OCI-M1 (cell line): ENCODE measurements around the gene VGLL1.

Source experiments
- DNase-seq: peaks from one replicate; lab custom pipeline; 2025; lab: John Stamatoyannopoulos, UW

The VGLL1 gene, protein sequence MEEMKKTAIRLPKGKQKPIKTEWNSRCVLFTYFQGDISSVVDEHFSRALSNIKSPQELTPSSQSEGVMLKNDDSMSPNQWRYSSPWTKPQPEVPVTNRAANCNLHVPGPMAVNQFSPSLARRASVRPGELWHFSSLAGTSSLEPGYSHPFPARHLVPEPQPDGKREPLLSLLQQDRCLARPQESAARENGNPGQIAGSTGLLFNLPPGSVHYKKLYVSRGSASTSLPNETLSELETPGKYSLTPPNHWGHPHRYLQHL

GRCh38 chrX:136531951-136532350 is at the start of gene VGLL1:
Gene VGLL1 (plus strand): TSS chrX:136532215. CDS start chrX:136536021, 3,806 bp downstream.
- DNase-seq, result no peak

- DNase-seq, result no peak
These were observed 44.4 kb upstream of the VGLL1 start, which contains the start of gene BRS3 for GRCh38 chrX:136487647-136488046. Gene BRS3 (plus strand): TSS chrX:136487947. CDS start chrX:136488115, 168 bp downstream.

GRCh38 chrX:136488706-136489105 is 43.3 kb upstream of the VGLL1 start:
- DNase-seq, result peak; percentile 2

DNA sequence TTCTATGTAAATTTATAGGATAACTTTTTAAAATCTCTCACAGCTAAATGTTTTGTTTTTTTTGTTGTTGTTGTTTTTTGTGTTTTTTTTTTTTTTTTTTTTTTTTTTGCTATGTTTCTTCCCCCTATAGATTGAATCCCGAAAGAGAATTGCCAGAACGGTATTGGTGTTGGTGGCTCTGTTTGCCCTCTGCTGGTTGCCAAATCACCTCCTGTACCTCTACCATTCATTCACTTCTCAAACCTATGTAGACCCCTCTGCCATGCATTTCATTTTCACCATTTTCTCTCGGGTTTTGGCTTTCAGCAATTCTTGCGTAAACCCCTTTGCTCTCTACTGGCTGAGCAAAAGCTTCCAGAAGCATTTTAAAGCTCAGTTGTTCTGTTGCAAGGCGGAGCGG is 40.2 kb upstream of the VGLL1 start:
- DNase-seq, result peak; percentile 15

DNA sequence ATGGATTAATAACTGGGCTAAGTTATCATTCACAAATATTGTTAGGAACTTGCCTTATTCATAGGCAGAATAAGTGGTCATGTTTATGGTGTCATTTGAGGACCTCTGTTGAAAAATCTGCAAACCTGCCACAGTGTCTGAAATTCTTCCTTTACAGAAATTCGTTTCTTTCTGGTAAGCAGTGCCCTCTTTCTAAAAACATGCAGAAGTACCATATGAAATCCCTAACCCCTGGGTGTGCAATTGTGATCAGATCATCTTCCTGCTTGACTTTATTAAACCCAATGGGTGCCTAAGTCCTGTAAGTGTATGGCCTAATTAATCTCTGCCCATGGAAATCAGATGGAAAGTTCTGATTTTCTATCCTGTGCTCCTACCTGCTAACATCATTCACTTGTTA is 39.0 kb upstream of the VGLL1 start:
- peak; percentile 36 for DNase-seq

GRCh38 chrX:136495043-136495442 is 37.0 kb upstream of the VGLL1 start:
- peak; percentile 55 for DNase-seq

DNA sequence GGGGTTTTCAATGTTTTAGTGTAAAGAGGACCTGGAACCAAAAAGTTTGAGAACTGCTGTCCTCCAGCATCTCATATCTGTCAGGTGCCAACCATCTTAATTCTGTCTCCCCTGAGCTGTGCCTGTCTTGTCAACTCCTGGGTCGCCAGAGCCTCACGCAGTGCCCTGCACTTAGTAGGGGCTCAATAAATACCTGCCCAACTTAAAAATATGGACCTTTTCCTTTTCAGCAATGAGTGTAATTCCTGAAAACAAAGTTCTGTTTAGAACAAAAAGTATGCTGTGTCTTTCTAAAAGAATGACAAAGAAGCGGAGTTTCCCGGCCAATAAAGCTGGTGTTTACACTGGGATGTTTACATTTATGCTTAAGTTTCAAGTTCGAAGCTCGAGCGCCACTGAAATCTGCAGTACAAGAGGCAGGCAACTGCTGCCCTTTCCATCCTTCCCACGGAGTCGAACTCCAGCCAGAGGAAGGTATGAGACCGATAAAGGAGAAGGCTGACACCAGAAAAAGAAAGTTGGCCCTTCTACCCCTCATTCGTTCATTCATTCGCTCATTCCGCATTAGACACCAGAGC is 35.7 kb upstream of the VGLL1 start:
- no peak for DNase-seq

DNA sequence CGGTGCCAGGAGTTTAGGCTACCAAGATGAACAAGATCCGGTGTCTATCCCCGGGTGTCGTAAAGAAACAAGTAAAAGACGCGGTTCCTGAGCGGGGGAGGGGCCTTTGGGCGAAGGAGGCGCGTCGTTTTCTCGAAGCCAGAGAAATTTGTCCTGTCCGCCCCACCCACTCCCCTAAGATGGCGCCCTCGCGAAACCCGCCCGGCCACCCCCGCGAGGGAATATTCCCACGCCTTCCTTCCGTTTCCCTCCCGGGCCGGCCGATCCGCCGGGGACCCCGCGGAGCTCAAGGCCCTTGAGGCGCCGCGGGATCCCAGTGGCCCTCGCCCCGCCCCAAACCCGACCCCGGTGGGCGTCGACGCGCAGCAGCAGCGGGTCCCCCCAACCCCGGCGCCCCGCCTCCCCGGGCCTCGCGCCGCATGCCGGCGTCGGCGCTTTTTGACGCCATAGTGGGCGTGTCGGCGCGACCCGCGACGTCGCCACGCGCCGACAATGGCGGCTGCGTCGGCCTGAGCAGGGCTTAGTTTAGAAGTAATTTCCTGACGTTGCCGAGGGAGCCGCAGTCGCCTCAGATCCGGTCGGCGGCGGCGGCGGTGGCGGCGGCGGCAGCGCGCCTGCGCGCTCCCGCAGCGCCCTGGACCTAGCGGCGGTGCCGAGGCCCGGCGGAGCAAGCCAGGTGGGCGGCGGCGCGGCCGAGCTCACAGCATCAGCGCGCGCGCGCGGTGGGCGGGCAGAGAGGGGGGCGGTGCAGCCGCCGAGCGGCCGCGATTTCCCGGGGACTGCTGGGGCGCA is 35.1 kb upstream of the VGLL1 start:
- peak; percentile 92 for DNase-seq

GRCh38 chrX:136497556-136498052 is 34.4 kb upstream of the VGLL1 start, which contains the start of gene HTATSF1:
Gene HTATSF1 (plus strand): TSS chrX:136497592. CDS start chrX:136497685, 93 bp downstream.
- no peak for DNase-seq

GRCh38 chrX:136519069-136519468 is 12.9 kb upstream of the VGLL1 start:
- DNase-seq, result no peak

GRCh38 chrX:136523770-136524169 is 8.2 kb upstream of the VGLL1 start:
- DNase-seq, result no peak

DNA sequence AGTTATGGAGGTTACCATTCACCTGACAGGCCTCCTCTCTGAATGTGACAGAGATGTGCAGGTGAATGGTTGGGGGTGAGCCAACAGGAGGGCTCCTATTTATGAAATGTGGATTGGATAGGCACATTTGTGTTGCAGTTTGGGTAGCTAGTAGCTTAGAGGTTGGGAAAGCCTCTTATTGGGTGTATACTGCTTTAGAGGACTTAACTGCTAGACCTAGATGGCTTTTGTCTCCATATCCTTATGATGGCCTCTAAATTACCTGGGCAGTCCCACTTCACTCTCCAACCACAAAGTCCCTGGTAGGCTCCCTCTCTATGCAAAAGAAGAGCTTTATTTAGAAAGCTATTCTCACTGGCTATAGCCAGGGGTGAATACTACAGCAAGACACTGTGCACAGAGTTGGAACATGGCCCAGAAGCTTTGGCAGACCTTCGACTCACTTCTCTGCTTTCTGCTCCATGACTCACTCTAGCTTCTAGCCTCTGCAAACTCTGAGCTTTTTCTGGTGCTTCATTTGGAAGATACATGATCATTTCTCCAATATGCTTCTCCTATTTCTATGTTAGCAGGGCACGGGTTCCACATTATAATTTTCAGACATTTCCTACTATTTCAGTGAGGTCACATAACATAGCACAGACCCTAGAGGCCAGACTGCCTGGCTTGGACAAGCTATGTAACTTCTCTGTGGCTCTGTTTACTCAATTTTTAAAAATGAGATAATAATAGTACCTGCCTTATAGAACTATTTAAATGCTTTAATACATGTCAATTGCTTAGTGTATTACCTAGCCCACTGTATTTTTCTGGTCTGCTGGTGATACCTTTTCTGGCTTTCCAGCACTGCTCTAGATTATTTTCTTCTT is 6.0 kb upstream of the VGLL1 start:
- DNase-seq, result peak; percentile 7

DNA sequence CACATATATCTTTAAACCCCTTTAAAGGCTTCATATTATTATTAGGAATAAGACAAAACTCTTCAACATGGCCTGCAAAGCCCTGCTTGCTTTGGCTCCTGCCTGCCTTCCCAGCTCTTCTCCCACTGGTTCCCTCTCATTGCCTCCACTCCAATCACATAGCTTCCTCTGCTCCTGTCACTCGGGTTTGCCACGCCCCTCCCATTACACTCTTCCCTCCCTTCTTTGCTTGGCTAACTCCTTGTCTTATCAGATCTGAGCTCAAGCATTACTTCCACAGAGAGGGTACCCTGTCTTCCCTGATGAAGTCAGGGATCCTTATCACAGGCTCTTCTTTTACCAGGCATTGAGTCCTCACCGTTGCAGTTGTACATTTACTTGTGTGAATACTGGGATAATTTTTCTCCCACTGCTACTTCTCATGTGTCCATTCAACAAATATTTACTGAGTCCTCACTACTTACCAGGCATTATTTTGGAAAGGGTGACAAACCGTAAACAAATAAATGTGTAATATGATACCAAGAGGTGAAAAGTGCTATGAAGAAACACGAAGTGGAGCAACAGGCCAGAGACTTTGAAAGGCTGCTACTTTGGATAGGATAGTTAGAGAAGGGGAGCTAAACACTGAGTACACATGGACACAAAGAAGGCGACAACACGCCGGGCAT is 3.2 kb upstream of the VGLL1 start:
- DNase-seq, result peak; percentile 69

- peak; percentile 62 for DNase-seq
These were observed 2.2 kb upstream of the VGLL1 start for GRCh38 chrX:136529795-136530194.

DNA sequence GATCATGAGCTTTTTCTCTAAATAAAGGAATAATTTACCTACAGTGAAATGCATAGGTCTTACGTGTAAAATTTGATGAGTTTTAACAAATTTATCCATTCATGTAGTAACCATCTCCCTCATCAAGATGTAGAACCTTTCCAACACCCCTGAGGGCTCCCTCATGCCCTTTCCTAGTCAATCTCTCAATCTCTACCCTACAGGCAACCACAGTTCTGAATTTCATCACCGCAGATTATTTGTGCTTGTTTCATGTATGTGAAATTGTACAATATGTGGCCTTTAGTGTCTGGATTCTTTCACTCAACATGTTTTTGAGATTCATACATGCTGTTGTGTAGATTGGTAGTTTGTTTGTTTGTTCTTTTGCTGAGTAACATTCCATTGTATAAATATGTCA is 2.1 kb downstream of the VGLL1 start:
- DNase-seq, result no peak

DNA sequence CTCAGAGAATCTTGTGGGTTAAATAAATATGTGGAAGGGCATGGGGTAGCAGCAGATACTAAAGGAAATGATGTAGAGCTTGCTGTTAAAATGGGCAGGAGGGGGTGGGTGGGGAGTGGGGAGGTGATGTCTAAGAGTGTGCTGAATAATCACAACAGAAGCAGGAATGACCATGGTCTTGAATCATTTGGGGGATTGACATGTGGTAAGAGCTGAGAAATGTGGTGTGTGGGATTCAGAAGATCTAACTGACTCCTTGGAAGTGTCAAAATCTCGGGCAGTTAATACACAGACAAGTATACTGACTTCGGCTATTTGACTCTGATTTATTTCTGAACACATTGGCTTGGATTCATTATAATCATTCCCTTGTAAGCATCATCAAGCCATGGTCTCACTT is 6.8 kb downstream of the VGLL1 start:
- DNase-seq, result no peak

- no peak for DNase-seq
These were observed 8.2 kb downstream of the VGLL1 start for GRCh38 chrX:136540226-136540625.

DNA sequence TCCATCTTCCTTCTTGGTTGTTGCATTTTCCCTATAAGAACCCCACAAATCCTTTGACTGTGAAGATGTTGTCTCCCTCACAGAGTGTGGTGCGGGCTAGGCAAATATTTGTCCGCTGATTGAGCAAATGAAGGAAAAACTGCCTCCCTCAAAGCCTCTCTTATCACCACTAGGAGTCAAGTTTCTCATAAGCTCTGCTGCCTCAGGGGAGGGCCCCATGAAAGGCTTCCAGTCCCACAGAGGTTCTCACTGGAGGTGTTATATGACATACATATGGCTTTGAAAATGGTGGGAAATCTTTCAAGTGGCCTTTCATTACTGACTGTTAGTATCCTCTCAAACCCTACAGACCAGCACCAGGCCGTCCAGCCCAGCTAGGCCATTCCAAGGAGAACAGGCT is 9.3 kb downstream of the VGLL1 start:
- DNase-seq, result no peak

DNA sequence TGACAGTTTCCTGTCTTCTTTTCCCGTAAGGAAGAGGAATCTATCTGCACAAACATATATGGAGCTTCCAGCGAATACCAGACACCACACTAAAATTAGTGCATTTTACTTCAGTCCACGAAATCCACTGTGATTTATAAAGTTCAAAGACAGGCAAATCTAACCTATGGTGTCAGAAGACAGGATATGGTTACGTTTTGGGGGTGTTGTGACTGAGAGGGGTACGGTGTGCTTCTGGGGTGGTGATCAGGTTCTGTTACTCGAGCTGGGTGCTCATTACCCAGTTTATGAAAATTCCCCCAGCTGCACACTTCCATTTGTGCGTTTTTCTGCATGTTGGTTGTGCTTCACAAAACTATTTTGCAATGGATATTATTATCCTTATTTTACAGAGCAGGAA is 10.3 kb downstream of the VGLL1 start:
- no peak for DNase-seq

- no peak for DNase-seq
These were observed 14.4 kb downstream of the VGLL1 start for GRCh38 chrX:136546371-136546781.

GRCh38 chrX:136549226-136549625 is 17.2 kb downstream of the VGLL1 start:
- DNase-seq, result no peak
